ENCODE data around the gene PRKG2.

GRCh38 chr4:81081156-81081555 lies 133.9 kb downstream of the PRKG2 start:
- TF ChIP-seq CTCF (conservative IDR thresholded peaks at IDR 0.05; ENCODE audit: low read length) (no peak), EZH2phosphoT487 (IDR thresholded peaks at IDR 0.05; ENCODE audit: borderline replicate concordance) (no peak)

Measured in Loucy (cell line).